Epithelial cell of esophagus (primary cell): ENCODE measurements around the gene FNTB.
A peak's percentile ranks its signal among the peaks of the same experiment; 100 is the strongest.

Source experiments
- DNase-seq: peaks from one replicate; pipeline ENCODE4 v3.0.0; 2010; ENCODE audit warnings: low read depth
- H3K4me3 ChIP-seq: 2 replicates; pipeline ENCODE4 v1.5.1; 2011; ENCODE audit warnings: mild to moderate bottlenecking, low read length, control low read depth
- TF ChIP-seq, protein P1 (sequence below): IDR thresholded peaks from 2 replicates; pipeline ENCODE4 v1.5.1; 2011; ENCODE audit warnings: low read depth, mild to moderate bottlenecking, low read length, control low read depth, inconsistent platforms; ENCODE audit not compliant: insufficient read depth; ENCODE audit errors: missing control alignments

The FNTB gene

DNA sequence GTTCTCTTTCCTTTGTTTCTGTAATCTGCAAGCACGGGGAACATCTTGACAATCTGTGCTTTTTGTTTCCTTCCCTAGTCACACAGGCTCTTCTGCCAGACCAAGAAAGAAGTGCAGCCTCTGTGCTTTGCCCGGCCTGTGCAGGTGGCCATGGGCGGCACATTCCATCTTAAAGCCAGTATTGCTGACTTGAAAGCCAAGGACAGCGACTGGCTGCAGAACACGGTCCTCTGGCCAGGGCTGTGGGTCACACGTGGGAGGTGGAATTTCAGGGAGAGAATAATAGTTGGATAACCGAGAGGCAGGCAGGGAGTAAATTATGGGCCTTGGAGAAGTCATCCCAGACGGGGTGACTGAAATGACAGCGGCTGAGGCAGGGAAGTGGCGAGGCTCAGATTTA lies 24.8 kb downstream of the FNTB start:
- H3K4me3 ChIP-seq: no peak overlapping the region
- no peak for DNase-seq
- TF ChIP-seq, protein P1, sequence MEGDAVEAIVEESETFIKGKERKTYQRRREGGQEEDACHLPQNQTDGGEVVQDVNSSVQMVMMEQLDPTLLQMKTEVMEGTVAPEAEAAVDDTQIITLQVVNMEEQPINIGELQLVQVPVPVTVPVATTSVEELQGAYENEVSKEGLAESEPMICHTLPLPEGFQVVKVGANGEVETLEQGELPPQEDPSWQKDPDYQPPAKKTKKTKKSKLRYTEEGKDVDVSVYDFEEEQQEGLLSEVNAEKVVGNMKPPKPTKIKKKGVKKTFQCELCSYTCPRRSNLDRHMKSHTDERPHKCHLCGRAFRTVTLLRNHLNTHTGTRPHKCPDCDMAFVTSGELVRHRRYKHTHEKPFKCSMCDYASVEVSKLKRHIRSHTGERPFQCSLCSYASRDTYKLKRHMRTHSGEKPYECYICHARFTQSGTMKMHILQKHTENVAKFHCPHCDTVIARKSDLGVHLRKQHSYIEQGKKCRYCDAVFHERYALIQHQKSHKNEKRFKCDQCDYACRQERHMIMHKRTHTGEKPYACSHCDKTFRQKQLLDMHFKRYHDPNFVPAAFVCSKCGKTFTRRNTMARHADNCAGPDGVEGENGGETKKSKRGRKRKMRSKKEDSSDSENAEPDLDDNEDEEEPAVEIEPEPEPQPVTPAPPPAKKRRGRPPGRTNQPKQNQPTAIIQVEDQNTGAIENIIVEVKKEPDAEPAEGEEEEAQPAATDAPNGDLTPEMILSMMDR: no peak

DNA sequence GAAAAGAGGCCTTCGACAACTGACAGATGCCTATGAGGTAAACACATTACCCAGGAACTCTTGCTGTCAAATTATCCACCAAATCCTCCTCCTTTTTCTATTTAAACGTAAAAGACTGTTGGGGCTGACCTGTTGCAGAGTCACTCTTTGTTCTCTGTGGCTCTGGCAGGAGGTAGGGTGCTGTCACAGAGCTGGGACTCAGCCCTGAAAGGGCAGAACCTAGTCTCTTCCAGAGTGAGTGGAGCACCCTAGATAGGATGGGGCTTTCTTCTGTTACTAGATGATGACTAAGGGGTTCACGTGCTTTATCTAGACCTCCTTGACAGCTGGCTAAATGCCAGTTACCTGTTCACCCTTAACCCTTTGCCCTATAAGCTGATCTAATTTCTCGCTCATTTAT lies 25.7 kb downstream of the FNTB start:
- H3K4me3 ChIP-seq: no peak overlapping the region
- no peak for DNase-seq
- TF ChIP-seq, protein P1: no peak

DNA sequence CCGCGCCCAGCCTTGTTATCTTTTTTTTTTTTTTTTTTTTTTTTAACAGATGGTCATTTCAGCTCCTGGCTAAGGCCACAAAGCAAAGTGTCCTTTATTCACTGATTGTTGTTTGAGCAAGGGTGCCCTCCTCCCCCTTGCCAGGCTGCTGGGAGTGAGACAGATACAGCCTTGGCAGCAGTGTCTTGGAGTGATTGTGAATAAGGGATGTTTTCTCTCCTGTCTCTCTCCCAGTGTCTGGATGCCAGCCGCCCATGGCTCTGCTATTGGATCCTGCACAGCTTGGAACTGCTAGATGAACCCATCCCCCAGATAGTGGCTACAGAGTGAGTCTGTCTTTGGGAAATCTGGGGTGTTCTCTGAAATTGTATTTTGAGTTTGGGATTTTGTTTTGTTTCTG lies 28.7 kb downstream of the FNTB start:
- no peak for DNase-seq
- TF ChIP-seq, protein P1: no peak
- H3K4me3 ChIP-seq: no peak overlapping the region

DNA sequence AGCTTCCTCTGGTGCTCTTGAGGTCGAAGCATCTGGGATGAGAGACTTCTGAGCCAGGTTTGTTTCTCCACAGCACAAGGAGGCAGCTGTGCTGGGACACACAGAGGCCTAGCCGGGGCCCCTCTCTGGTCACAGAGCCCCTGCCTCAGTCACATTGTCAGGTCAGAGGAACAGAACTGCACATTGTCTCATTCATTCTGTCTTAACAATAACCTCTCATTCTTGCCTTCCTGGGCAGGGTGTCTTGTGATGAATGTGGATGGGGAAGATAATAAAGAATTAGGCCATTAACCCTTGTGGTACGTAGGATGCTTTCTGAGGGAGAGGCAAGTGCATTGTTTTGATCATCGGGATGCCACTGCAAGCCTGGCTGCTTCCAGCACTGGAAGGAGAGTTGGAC lies 29.8 kb downstream of the FNTB start:
- TF ChIP-seq, protein P1: no peak
- H3K4me3 ChIP-seq: no peak overlapping the region
- DNase-seq: no peak

DNA sequence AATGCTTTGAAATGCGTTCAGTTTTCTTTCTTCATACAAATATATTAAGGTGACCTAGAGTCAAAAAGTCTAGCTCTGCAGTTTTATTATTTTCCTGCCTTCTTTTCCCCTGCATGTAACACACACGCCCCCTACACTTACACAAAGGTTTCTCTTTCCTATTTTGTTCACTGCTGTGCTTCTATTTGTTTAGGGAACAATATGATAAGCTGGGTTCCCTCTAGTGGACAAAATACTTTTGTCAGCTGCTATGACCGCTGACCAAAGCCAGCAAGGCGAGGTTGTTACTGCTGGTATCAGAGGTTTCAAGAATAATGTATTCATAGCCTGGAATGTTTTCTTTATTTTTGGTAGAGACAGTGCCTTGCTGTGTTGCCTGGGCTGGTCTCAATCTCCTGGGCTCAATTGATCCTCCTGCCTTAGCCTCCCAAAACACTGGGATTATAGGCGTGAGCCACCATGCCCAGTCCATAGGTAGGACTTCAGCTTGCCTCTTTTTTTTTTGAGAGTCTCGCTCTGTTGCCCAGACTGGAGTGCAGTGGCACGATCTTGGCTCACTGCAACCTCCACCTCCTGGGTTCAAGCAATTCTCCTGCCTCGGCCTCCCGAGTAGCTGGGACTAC lies 33.4 kb downstream of the FNTB start:
- H3K4me3 ChIP-seq: no peak overlapping the region
- TF ChIP-seq, protein P1: peak; percentile 68
- DNase-seq: peak; percentile 80

DNA sequence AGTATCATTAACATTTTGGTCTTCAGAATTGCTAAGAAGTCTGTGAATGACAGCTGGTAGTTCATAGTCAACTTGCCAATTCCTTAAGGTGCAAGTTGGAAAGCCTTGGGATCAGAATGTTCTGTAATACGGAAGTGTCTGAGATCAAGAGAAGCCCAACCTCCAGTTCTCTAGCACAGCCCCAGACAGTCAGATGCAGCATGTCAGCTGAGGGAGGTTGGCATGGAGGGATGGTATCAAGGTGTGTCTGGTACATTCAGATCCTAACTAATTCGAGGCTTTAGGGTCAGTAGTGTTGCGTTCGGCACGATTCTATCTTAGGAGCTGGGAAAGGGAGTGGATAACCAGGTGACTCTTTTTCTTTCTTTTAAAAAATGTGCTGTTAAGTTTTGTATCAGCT lies 38.3 kb downstream of the FNTB start:
- TF ChIP-seq, protein P1: no peak
- H3K4me3 ChIP-seq: no peak overlapping the region
- no peak for DNase-seq

DNA sequence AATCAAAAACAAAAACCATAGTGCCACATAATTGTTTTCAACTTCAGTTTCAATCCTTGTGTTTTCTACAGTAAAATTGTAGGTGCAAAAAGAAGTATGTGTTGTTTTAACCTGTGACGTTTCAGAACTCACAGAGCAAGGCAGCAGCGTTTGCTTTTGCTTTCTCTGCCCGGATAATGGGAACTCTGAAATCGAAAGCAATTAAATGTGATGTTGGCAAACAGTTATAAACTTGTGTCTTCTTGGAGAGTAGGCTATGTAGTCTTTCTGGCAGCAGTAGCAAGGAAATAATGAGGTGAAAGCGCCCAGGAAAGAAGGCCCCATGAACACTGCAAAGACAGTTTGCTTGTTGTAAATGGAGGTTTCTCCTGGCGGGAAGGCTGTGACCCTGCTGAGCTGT lies 39.1 kb downstream of the FNTB start:
- no peak overlapping the region for H3K4me3 ChIP-seq
- TF ChIP-seq, protein P1: no peak
- DNase-seq: no peak
